Smooth muscle cell of the coronary artery (primary cell): ENCODE measurements around the gene PSMG4. TPM values are rescaled to one million over a fixed set of nuclear protein-coding genes. Genes with fewer than 3 reads are reported as not detected.

Experiments used
- total RNA-seq: library from RNA; depleted of rRNA; stranded (reverse); fragments of >200 nt; gene quantifications from 2 replicates; pipeline ENCODE4 v1.2.3, GENCODE V29; 2014; ENCODE audit warnings: low replicate concordance

The PSMG4 gene
- 36.7 and 45.8 TPM in 2 replicates for total RNA-seq

GRCh38 chr6:3258720-3259490, at the start of gene PSMG4:
Gene PSMG4 (plus strand): TSS chr6:3258947. CDS start chr6:3259023, 76 bp downstream.

GRCh38 chr6:3227363-3228045, 31.2 kb upstream of the PSMG4 start, which contains the start of gene TUBB2B:
Gene TUBB2B (minus strand): TSS chr6:3227653. CDS start chr6:3227543, 110 bp downstream.

Other genes starting within 250 kb of the PSMG4 start
- gene RIPK1, start 190.5 kb upstream of the PSMG4 start, total RNA-seq: 16.2 and 21.3 TPM in 2 replicates
- 12.4 and 15.2 TPM in 2 replicates for gene BPHL, start 140.2 kb upstream of the PSMG4 start, total RNA-seq
- gene TUBB2A, start 101.4 kb upstream of the PSMG4 start, total RNA-seq: 102 and 120 TPM in 2 replicates
- 4.1 and 6.3 TPM in 2 replicates for gene TUBB2B, start 31.3 kb upstream of the PSMG4 start, total RNA-seq
- 3.4 and 25.2 TPM in 2 replicates for gene SLC22A23, start 198.1 kb downstream of the PSMG4 start, total RNA-seq